GM12873 (cell line): Measurements from ENCODE around the gene FAM83G.

ENCODE experiments used
- CTCF ChIP-seq: IDR thresholded peaks from 2 replicates; pipeline ENCODE4 v1.5.1; 2012; ENCODE audit warnings: low read depth, mild to moderate bottlenecking, moderate library complexity, low read length, control low read depth; ENCODE audit not compliant: insufficient read depth; ENCODE audit errors: missing control alignments

Gene FAM83G

DNA sequence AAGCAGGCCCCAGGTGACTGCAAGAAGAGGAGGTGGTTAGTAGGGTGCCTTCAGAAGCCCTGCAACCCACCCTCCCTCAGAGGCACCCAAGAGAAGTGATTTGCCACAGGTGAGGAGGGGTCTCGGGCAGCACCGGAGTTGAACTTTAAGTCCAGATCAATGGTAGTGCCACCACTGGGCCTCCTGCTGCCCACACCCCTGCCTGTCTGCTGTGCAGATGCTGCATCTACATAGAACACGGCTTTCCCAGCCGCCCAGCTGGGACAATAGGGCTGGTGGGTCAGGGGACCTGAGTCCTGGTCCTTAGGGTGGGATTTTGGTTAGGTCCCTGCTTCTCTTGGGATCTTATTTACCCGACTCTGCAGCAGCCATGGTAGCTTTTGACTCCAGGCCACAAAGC, 17.6 kb upstream of the FAM83G start:
- TF ChIP-seq CTCF: no peak

DNA sequence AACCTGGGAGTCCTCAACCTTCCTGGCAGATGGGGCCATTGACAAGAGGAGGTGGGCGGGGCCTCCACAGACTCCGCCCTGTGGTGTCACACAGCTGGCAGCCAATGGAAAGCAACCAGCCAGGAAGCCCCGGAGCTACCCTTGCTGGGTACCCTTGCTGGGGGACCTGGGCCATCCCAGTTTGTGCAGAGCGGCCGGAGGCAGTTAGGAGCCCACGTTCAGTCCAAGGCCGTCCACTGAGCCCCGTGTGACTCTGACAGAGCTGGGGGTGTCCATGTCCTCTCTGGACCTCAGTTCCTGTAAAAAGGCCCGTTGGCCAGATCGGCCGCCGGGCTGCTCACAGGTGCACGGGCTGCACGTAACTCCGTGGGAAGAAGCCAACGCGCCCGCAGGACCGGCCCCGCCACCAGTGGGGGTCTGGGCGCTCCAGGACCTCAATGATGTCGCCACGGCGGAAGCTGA, 17.1 kb upstream of the FAM83G start:
- TF ChIP-seq CTCF: no peak

- TF ChIP-seq CTCF: no peak
Measured at GRCh38 chr17:19020016-19020415, 15.5 kb upstream of the FAM83G start.

- no peak for TF ChIP-seq CTCF
Measured at GRCh38 chr17:19019041-19019941, 14.7 kb upstream of the FAM83G start.

DNA sequence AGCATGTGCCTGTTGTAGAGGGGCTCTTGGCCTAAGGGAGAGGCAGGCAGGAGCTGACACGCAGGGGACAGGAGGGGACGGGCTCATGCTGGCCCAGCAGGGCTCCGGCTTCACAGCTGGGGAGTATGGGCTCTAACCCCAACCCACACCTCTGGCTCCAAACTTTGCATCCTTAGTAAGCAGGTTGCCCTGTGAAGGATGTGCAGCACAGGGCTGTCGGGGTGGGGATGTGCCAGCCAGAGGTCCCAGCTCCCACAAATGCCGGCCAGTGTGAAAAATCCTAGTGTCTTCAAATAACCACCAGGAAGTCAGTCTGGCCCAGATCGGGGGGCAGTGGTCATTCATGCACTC, 14.0 kb upstream of the FAM83G start:
- no peak for TF ChIP-seq CTCF

GRCh38 chr17:19017804-19018599, 13.4 kb upstream of the FAM83G start:
- TF ChIP-seq CTCF: no peak

- TF ChIP-seq CTCF: no peak
Measured at GRCh38 chr17:19017401-19017800, 12.8 kb upstream of the FAM83G start.
